Vagina (tissue), 2 donors: ENCODE results near the gene PPARD.

Experiments
- POLR2A ChIP-seq, 2 donors: fragments of 450-650 bp; IDR thresholded peaks; one replicate each; pipeline ENCODE4 v1.6.1; 2017; ENCODE audit warnings: antibody characterized with exemption in 2 of 2, mild to moderate bottlenecking in 2 of 2, moderate library complexity in 2 of 2
- POLR2AphosphoS5 ChIP-seq, 2 donors: sonication (generic); formaldehyde crosslinking; IDR thresholded peaks; one replicate each; pipeline ENCODE4 v1.9.0; 2017; ENCODE audit warnings: antibody characterized with exemption in 2 of 2, mild to moderate bottlenecking in 2 of 2, low read depth in 1 of 2; ENCODE audit not compliant: insufficient read depth in 1 of 2
- TF ChIP-seq, protein P1 (sequence below), 3 experiments: fragments of 450-650 bp in 2 of 3; fragments of 200-600 bp in 1 of 3; sonication (generic) in 1 of 3; IDR thresholded peaks; one replicate each; pipeline ENCODE4 v1.5.1; 2017 to 2019; ENCODE audit warnings: antibody characterized with exemption in 3 of 3, mild to moderate bottlenecking in 2 of 3, moderate library complexity in 2 of 3

DNA sequence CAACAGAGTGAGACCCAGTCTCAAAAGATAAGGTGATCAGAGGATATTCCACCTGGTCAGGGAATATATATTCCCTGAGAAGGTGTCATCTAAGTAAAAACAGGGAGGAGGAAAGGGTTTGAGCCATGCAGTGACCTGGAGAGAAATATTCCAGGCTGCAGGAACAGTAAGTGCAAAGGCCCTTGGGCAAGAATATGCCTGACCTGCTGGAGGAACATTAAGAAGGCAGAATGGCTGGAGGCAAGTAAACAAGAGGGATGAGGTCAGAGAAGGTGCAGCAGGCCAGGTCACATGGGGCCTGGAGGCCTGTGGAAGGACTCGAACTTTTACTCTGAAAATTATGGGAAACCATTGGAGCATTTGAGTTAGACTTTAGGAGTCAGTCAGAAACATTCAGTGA is 38.1 kb upstream of the PPARD start:
- TF ChIP-seq, protein P1, sequence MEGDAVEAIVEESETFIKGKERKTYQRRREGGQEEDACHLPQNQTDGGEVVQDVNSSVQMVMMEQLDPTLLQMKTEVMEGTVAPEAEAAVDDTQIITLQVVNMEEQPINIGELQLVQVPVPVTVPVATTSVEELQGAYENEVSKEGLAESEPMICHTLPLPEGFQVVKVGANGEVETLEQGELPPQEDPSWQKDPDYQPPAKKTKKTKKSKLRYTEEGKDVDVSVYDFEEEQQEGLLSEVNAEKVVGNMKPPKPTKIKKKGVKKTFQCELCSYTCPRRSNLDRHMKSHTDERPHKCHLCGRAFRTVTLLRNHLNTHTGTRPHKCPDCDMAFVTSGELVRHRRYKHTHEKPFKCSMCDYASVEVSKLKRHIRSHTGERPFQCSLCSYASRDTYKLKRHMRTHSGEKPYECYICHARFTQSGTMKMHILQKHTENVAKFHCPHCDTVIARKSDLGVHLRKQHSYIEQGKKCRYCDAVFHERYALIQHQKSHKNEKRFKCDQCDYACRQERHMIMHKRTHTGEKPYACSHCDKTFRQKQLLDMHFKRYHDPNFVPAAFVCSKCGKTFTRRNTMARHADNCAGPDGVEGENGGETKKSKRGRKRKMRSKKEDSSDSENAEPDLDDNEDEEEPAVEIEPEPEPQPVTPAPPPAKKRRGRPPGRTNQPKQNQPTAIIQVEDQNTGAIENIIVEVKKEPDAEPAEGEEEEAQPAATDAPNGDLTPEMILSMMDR (IDR thresholded peaks at IDR 0.05) = no peak
- TF ChIP-seq POLR2A (IDR thresholded peaks at IDR 0.05) (no peak), POLR2AphosphoS5 (IDR thresholded peaks at IDR 0.05; ENCODE audit: insufficient read depth in 1 of 2, low read depth in 1 of 2) (no peak)
